CD4-positive, alpha-beta T cell treated with Interleukin-17A for 4 hours (primary cell): ENCODE measurements around the gene F8.

Experiments used
- DNase-seq: peaks from one replicate; pipeline ENCODE4 v3.0.0-alpha.2; 2020; ENCODE audit warnings: mixed read lengths

Gene F8

GRCh38 chrX:154809939-154810665 lies 212.4 kb downstream of the F8 start:
- DNase-seq: no peak

- no peak for DNase-seq
Measured at GRCh38 chrX:154806837-154807501, 215.6 kb downstream of the F8 start.

- no peak for DNase-seq
Measured at GRCh38 chrX:154805696-154806091, 216.8 kb downstream of the F8 start.

GRCh38 chrX:154804957-154805695 lies 217.4 kb downstream of the F8 start, which contains the start of gene MPP1:
TSS of gene MPP1 (minus strand) at chrX:154805485. CDS start at chrX:154805373, 112 bp downstream.
- DNase-seq: peak; percentile 83

GRCh38 chrX:154804261-154804956 lies 218.1 kb downstream of the F8 start:
- DNase-seq: no peak

GRCh38 chrX:154802947-154803346 lies 219.6 kb downstream of the F8 start:
- DNase-seq: no peak

GRCh38 chrX:154800478-154801210 lies 221.9 kb downstream of the F8 start:
- no peak for DNase-seq

GRCh38 chrX:154799556-154800348 lies 222.8 kb downstream of the F8 start:
- no peak for DNase-seq

- DNase-seq: no peak
Measured at GRCh38 chrX:154797006-154797405, 225.5 kb downstream of the F8 start.

GRCh38 chrX:154795016-154795415 lies 227.5 kb downstream of the F8 start:
- DNase-seq: no peak

- DNase-seq: no peak
Measured at GRCh38 chrX:154793084-154793795, 229.3 kb downstream of the F8 start.

GRCh38 chrX:154791939-154792338 lies 230.6 kb downstream of the F8 start:
- DNase-seq: no peak

GRCh38 chrX:154791467-154791866 lies 231.1 kb downstream of the F8 start:
- no peak for DNase-seq
